Measurements from ENCODE around the gene ADIPOR1.

The ADIPOR1 gene

DNA sequence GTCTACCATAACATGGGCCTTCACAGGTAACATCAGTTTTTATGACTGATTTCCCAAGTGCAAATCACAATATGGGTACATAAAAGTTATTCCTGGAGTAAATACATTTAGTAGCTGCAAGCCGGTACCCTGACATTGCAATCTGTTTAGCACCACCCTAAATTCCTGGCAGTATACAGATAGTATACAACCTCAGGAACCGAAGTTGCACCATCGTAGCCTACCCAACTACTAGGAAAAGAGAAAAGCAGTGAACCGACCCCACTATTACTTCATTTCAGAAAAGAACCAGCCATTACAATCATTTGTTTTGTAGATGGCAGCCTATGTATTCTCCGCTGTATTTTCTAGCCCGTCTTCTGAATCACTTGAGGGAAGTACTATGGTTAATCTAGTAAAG is 1.1 kb downstream of the ADIPOR1 start:
- TF ChIP-seq GATA2 (IDR thresholded peaks at IDR 0.05; ENCODE audit: low read depth, low read length) (no peak), GATA3 (IDR thresholded peaks at IDR 0.05; ENCODE audit: low read depth, low read length) (no peak)

DNA sequence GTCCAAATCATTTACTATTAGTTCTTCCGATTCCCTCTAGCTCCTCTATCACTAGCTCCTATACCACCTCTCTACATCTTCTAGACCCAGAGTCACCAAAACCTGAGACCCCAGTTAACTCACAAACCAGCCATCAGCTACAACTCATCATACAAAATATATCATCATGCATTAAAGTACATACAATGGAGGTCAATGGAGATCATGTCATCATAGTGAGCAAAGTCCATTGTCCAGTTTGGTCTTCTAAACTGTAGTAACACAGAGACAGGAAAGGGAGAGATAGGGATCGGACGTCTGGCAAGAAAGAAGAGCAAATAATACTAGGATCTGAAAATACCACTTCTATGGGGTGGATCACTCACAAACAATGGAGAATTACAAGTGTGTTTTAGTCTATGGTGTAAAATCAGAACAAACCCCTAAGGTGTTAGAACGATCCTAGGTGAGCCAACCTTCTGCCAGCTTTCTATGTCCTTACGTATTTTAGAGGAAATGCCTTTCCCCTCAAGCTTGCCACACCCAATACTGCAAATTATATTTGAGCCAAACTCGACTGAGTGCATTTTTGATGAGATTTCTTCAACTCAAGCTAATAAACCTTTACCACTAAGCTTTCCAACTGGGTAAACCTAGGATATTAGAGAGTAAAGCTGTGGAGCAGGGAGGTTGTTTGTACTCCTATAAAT is 3.9 kb downstream of the ADIPOR1 start:
- TF ChIP-seq GATA3 (IDR thresholded peaks at IDR 0.05; ENCODE audit: low read depth, low read length) (no peak), GATA2 (IDR thresholded peaks at IDR 0.05; ENCODE audit: low read depth, low read length) (no peak)

DNA sequence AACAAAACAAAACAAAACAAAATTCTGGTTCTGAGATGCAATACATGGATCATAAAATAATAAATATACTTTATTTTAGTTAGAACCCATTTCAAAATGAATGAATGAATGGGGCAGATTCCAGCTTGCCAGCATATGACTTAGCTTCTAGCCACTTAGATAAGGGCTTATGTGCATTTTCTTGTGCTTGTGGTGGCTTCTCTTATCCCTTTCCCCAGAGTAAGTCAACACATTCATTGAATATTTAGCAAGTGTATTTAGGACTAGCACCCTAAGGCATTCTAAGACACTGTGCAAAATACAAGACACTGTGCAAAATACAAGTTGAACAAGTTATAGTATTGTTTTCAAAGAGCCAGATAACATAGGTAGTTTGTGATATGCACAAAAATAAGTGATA is 4.7 kb downstream of the ADIPOR1 start:
- TF ChIP-seq GATA2 (IDR thresholded peaks at IDR 0.05; ENCODE audit: low read depth, low read length) (no peak), GATA3 (IDR thresholded peaks at IDR 0.05; ENCODE audit: low read depth, low read length) (no peak)

DNA sequence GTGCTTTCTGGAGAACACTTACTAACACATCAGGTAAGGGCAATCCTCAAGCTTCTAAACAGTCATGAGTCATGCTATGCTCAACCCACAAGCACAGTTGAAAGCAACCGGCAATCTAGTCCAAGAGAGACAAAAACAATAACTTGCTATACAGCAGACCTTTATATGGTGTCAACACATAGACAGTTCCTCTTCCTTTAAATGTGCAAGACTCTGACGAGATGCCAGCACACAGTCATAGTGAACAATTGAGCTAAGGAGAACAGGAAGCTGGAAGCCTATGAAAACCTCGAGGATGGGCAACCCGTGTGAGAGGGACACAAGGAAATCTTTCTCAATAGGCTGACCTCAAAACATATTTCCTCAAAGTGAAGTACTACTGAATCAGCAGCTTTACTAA is 5.3 kb downstream of the ADIPOR1 start:
- TF ChIP-seq GATA2 (IDR thresholded peaks at IDR 0.05; ENCODE audit: low read depth, low read length) (no peak), GATA3 (IDR thresholded peaks at IDR 0.05; ENCODE audit: low read depth, low read length) (no peak)

DNA sequence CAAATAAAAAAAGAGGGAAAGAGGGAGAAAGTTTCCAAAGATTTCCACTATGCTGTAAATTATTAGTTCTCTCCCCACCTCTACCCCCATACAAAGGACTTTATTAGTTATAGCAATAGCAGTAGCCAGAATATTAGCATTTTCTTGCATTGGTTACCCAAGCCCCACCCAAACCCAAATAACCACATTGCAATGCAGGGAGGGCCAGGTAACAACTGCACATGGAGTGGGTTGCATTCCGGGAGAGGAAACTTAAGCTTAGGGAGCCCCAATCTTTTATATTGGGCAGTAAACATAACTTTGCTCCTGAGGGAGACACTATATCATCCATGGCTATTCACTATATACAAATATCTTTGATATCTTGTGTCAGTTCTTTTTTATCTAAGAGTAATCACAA is 6.0 kb downstream of the ADIPOR1 start:
- no peak for TF ChIP-seq GATA3 (IDR thresholded peaks at IDR 0.05; ENCODE audit: low read depth, low read length)
- no peak for TF ChIP-seq GATA2 (IDR thresholded peaks at IDR 0.05; ENCODE audit: low read depth, low read length)

DNA sequence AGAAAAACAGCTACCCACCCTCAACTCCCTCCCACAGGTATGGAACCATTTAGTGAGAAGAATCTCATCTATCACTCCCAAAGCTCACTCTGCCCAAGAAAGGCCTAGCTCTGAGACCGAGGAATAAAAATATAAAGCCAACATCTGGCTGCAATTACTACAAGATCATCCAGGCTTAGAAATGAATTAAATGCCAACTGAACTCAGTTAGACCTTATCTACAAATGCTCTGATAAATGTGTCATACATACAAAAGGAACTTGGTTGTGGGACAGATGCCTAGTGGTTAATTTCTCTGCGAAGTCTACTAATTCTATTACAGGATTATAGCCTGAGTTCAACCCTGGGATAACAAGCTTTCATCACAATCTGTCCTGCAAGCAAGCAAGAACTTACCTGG is 6.7 kb downstream of the ADIPOR1 start:
- no peak; the same call in 1 of the 2 replicates for TF ChIP-seq GATA2 (IDR thresholded peaks at IDR 0.05; ENCODE audit: low read depth, low read length)
- no peak for TF ChIP-seq GATA3 (IDR thresholded peaks at IDR 0.05; ENCODE audit: low read depth, low read length)

DNA sequence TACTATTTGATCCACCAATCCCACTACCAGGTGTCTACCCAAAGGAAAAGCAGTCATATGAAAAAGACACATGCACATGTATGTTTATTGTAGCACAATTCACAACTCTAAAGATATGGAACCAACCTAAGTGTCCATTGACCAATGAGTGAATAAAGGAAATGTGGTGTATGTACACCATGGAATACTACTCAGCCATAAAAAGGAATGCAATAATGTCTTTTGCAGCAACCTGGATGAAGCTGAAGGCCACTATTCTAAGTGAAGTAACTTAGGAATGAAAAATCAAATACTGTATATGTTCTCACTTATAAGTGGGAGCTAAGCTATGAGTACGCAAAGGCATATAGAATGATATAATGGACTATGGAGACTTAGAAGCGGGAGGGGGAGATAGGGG is 12.6 kb downstream of the ADIPOR1 start:
- TF ChIP-seq GATA3 (IDR thresholded peaks at IDR 0.05; ENCODE audit: low read depth, low read length) (no peak), GATA2 (IDR thresholded peaks at IDR 0.05; ENCODE audit: low read depth, low read length) (no peak)

DNA sequence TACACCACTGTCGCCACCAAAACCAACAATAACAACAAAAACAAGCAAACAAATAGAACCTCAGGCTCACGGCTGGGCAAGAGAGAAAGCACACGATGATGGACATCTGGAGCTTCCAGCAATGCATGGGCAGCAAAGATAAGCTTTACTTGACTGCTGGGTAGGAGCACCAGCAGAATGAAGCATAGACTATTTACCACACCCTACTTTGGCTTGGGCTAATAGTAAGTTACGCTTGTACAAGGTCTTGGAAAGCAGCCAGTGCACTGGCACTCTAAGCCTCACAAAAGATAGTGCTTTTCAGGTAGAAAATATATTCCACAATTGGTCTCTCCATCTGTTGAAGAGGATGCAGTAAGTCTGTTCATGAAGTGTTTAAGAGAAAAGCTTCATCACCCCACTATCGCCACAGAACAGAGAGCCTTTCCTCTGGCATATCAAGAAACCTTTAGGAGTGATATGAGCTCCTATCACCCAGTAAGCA is 13.6 kb downstream of the ADIPOR1 start:
- TF ChIP-seq GATA2 (IDR thresholded peaks at IDR 0.05; ENCODE audit: low read depth, low read length) (no peak), GATA3 (IDR thresholded peaks at IDR 0.05; ENCODE audit: low read depth, low read length) (no peak)

DNA sequence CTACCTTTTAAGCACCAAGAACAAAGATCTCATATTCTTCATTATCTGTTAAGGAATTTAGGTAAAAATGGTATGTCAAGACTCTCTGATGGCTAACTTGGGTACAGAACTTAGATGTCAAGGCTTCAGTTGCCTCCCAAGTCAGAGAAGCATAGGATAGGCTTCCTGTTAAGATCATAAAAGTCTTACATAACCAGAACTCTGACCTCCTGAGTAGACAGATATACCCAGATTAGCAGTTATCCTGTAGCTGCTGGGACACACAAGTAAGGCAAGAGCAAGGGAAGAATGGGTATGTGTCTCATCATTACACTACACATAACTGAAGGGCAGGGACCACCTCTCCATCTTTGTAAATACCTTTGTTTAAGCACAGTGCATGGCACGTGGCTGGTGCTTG is 15.7 kb downstream of the ADIPOR1 start:
- TF ChIP-seq GATA3 (IDR thresholded peaks at IDR 0.05; ENCODE audit: low read depth, low read length) (no peak), GATA2 (IDR thresholded peaks at IDR 0.05; ENCODE audit: low read depth, low read length) (no peak)

DNA sequence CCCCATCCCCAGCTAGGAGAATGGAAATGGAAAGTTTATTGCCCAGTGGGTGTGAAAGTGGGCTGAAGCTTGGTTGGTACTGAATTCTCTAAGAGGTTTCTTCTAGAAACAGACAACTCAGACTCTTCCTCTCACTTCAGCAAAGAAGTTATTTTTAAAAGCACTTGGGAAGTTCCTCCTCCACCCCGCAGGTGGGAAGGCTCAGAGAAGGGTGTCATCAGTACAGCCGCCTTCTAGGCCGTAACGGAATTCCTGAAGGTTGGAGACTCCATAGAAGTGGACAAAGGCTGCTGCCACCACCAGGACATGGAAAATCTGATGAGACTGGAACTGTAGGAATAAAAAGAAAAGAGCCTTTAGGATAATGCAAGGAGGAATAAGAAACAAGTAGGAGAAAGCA is 16.7 kb downstream of the ADIPOR1 start:
- TF ChIP-seq GATA3 (IDR thresholded peaks at IDR 0.05; ENCODE audit: low read depth, low read length) (no peak), GATA2 (IDR thresholded peaks at IDR 0.05; ENCODE audit: low read depth, low read length) (no peak)

DNA sequence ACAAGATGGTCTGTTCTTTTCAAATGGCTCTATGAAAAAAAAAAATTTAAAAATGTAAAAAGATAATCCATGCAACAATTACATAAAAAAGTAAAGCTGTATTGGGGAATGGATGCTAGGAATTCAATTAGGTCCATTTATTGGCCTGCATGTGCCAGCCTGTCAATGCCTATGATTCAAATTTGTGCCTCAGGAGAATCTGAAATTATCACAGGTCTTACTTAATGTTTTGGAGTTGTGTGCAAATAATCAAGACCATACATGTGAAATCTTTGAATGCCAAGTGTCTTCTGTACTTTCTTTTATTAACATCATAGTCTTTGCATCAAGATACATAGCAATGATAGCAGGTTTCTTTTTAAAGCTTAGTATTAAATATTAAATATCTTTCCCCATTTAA is 17.6 kb downstream of the ADIPOR1 start:
- TF ChIP-seq GATA3 (IDR thresholded peaks at IDR 0.05; ENCODE audit: low read depth, low read length), result no peak
- no peak for TF ChIP-seq GATA2 (IDR thresholded peaks at IDR 0.05; ENCODE audit: low read depth, low read length)

DNA sequence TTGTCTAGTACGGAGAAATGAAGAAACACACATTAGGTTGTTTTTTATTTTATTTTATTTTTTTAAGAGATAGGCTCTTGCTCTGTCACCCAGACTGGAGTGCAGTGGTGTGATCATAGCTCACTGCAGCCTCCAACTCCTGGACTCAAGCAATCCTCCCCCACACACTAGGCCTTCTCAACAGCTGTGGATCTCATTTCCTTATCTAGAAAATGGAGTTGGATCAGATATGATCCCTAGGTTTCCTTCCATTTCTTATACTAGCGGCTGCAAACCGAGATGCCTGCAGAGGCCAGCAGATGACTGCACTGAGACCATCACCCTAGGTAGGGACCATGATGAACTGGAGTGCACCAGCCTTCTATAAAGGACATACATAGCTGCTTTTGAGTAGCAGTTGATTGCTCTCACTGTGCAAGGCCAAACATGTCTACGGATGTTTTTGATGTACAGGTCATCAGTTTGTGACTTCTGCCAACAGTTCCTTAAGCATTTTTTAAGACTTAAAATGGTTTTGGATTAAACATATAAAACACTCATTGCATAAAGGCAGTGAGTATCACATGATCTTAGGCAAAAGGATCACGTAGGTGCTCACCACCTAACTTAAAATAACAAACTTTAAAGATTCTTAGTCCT is 19.7 kb downstream of the ADIPOR1 start:
- TF ChIP-seq GATA2 (IDR thresholded peaks at IDR 0.05; ENCODE audit: low read depth, low read length), result no peak
- TF ChIP-seq GATA3 (IDR thresholded peaks at IDR 0.05; ENCODE audit: low read depth, low read length), result no peak

DNA sequence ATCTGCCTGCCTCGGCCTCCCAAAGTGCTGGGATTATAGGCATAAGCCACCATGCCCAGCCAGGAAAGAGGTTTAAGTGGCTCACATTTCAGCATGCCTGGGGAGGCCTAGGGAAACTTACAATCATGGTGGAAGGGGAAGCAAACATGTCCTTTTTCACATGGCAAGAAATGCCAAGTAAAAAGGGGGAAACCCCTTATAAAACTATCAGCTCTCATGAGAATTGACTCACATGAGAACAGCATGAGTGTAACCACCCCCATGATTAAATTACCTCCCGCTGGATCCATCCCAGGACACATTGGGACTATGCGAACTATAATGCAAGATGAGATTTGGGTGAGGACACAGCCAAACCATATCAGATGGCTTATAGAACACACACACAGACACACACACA is 22.3 kb downstream of the ADIPOR1 start:
- TF ChIP-seq GATA3 (IDR thresholded peaks at IDR 0.05; ENCODE audit: low read depth, low read length), result no peak
- no peak for TF ChIP-seq GATA2 (IDR thresholded peaks at IDR 0.05; ENCODE audit: low read depth, low read length)

DNA sequence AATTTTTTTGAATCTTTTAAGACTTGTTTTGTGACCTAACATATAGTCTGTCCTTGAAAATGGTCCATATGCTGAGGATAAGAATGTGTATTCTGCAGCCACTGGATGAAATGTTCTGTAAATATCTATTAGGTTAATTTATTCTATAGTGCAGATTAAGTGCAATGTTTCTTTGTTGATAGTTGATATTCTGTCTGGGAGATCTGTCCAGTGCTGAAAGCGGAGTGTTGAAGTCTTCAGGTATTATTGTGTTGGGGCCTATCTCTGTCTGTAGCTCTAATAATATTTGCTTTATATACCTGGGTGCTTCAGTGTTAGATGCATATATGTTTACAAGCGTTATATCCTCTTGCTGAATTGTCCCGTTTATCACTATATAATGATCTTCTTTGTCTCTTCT is 23.4 kb downstream of the ADIPOR1 start:
- TF ChIP-seq GATA2 (IDR thresholded peaks at IDR 0.05; ENCODE audit: low read depth, low read length) (no peak), GATA3 (IDR thresholded peaks at IDR 0.05; ENCODE audit: low read depth, low read length) (no peak)

DNA sequence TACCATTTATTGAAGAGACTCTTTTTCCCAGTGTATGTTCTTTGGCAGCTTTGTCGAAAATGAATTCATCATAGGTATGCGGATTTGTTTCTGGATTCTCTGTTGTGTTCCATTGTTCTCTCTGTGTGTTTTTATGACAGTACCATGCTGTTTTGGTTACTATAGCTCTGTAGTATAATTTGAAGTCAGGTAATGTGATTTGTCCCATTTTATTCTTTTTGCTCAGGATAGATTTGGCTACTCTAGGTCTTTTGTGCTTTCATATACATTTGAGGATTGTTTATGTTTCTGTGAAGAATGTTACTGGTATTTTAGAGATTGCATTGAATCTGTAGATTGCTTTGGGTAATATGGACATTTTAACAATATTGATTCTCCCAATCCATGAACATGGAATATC is 25.6 kb downstream of the ADIPOR1 start:
- no peak for TF ChIP-seq GATA2 (IDR thresholded peaks at IDR 0.05; ENCODE audit: low read depth, low read length)
- TF ChIP-seq GATA3 (IDR thresholded peaks at IDR 0.05; ENCODE audit: low read depth, low read length), result no peak
